Measurements from ENCODE around the gene EFCAB5. TPM values are rescaled to one million over a fixed set of nuclear protein-coding genes. Genes with fewer than 3 reads are reported as not detected.

EFCAB5 gene
- total RNA-seq, 1 donor from 2014 or later: 0.26 TPM

GRCh38 chr17:29918016-29918415 lies 23.4 kb upstream of the EFCAB5 start:
- H3K4me3 Mint-ChIP-seq (ENCODE audit: unreplicated experiment): no peak overlapping the region
- no peaks in the 10 kb centered on the region for H3K27me3 Mint-ChIP-seq (ENCODE audit: unreplicated experiment)
- H3K36me3 Mint-ChIP-seq (ENCODE audit: low read depth, unreplicated experiment): no peaks in the 10 kb centered on the region
- peaks cover 10% of the 10 kb centered on the region for H3K4me1 Mint-ChIP-seq (ENCODE audit: unreplicated experiment)
- no peak overlapping the region for H3K27ac Mint-ChIP-seq (ENCODE audit: unreplicated experiment)
- DNase-seq (ENCODE audit: low spot score): no peak
- no peaks in the 10 kb centered on the region for H3K9me3 Mint-ChIP-seq (ENCODE audit: unreplicated experiment)
- no peak for TF ChIP-seq CTCF (IDR thresholded peaks at IDR 0.05; ENCODE audit: unreplicated experiment)

- Mint-ChIP-seq H3K9me3 (ENCODE audit: unreplicated experiment) (no peaks in the 10 kb centered on the region), H3K4me3 (ENCODE audit: unreplicated experiment) (no peak overlapping the region), H3K4me1 (ENCODE audit: unreplicated experiment) (peaks cover 10% of the 10 kb centered on the region), H3K36me3 (ENCODE audit: low read depth, unreplicated experiment) (no peaks in the 10 kb centered on the region), H3K27me3 (ENCODE audit: unreplicated experiment) (no peaks in the 10 kb centered on the region), H3K27ac (ENCODE audit: unreplicated experiment) (peak overlapping the region; percentile 88)
- DNase-seq (ENCODE audit: low spot score): no peak
- TF ChIP-seq CTCF (IDR thresholded peaks at IDR 0.05; ENCODE audit: unreplicated experiment): no peak
Measured at GRCh38 chr17:29918922-29919856, 22.2 kb upstream of the EFCAB5 start.

GRCh38 chr17:29924786-29925185 lies 16.6 kb upstream of the EFCAB5 start:
- Mint-ChIP-seq H3K9me3 (ENCODE audit: unreplicated experiment) (no peaks in the 10 kb centered on the region), H3K4me3 (ENCODE audit: unreplicated experiment) (no peak overlapping the region), H3K27me3 (ENCODE audit: unreplicated experiment) (peaks cover 4% of the 10 kb centered on the region), H3K27ac (ENCODE audit: unreplicated experiment) (no peak overlapping the region), H3K36me3 (ENCODE audit: low read depth, unreplicated experiment) (peaks cover 9% of the 10 kb centered on the region), H3K4me1 (ENCODE audit: unreplicated experiment) (peaks cover 25% of the 10 kb centered on the region)
- DNase-seq (ENCODE audit: low spot score): no peak
- TF ChIP-seq CTCF (IDR thresholded peaks at IDR 0.05; ENCODE audit: unreplicated experiment): no peak

GRCh38 chr17:29927546-29927945 lies 13.9 kb upstream of the EFCAB5 start:
- Mint-ChIP-seq H3K4me1 (ENCODE audit: unreplicated experiment) (peaks cover 25% of the 10 kb centered on the region), H3K27ac (ENCODE audit: unreplicated experiment) (no peak overlapping the region), H3K9me3 (ENCODE audit: unreplicated experiment) (no peaks in the 10 kb centered on the region), H3K36me3 (ENCODE audit: low read depth, unreplicated experiment) (peaks cover 9% of the 10 kb centered on the region), H3K27me3 (ENCODE audit: unreplicated experiment) (peaks cover 4% of the 10 kb centered on the region), H3K4me3 (ENCODE audit: unreplicated experiment) (peak overlapping the region; percentile 1)
- DNase-seq (ENCODE audit: low spot score): no peak
- no peak for TF ChIP-seq CTCF (IDR thresholded peaks at IDR 0.05; ENCODE audit: unreplicated experiment)

- Mint-ChIP-seq H3K27ac (ENCODE audit: unreplicated experiment) (peak overlapping the region; percentile 96), H3K4me1 (ENCODE audit: unreplicated experiment) (peaks cover 25% of the 10 kb centered on the region), H3K36me3 (ENCODE audit: low read depth, unreplicated experiment) (peaks cover 9% of the 10 kb centered on the region), H3K9me3 (ENCODE audit: unreplicated experiment) (no peaks in the 10 kb centered on the region), H3K4me3 (ENCODE audit: unreplicated experiment) (no peak overlapping the region), H3K27me3 (ENCODE audit: unreplicated experiment) (peaks cover 4% of the 10 kb centered on the region)
- peak; percentile 17 for DNase-seq (ENCODE audit: low spot score)
- no peak for TF ChIP-seq CTCF (IDR thresholded peaks at IDR 0.05; ENCODE audit: unreplicated experiment)
Measured at GRCh38 chr17:29929006-29929532, 12.4 kb upstream of the EFCAB5 start.
